HG02943 (cell line): ENCODE measurements around the gene NCKAP5.
"Not testable (repeated sequence)": the region's sequence is repeated elsewhere in the genome, so short reads cannot be mapped to it uniquely, and the experiment has no call there.

ENCODE experiments used
- ATAC-seq: cut with Tn5 transposase; IDR thresholded peaks from one replicate; pipeline ENCODE4 v1.9.1; 2021; ENCODE audit warnings: mild to moderate bottlenecking, low read depth, moderate library complexity; ENCODE audit not compliant: unreplicated experiment

The NCKAP5 gene

GRCh38 chr2:133475610-133476009, 92.7 kb downstream of the NCKAP5 start:
- no peak for ATAC-seq

- not testable (repeated sequence) for ATAC-seq
Observed at GRCh38 chr2:133470446-133470845, 97.8 kb downstream of the NCKAP5 start.

GRCh38 chr2:133462811-133463210, 105.5 kb downstream of the NCKAP5 start:
- ATAC-seq, result no peak

- no peak for ATAC-seq
Observed at GRCh38 chr2:133461484-133461883, 106.8 kb downstream of the NCKAP5 start.

- ATAC-seq, result no peak
Observed at GRCh38 chr2:133459590-133459989, 108.7 kb downstream of the NCKAP5 start.

- ATAC-seq, result no peak
Observed at GRCh38 chr2:133458280-133458679, 110.0 kb downstream of the NCKAP5 start.

- no peak for ATAC-seq
Observed at GRCh38 chr2:133457861-133458260, 110.4 kb downstream of the NCKAP5 start.

- ATAC-seq, result no peak
Observed at GRCh38 chr2:133456971-133457370, 111.3 kb downstream of the NCKAP5 start.

GRCh38 chr2:133456156-133456555, 112.1 kb downstream of the NCKAP5 start:
- no peak for ATAC-seq

GRCh38 chr2:133453032-133453431, 115.2 kb downstream of the NCKAP5 start:
- ATAC-seq, result no peak

- no peak for ATAC-seq
Observed at GRCh38 chr2:133452583-133452982, 115.7 kb downstream of the NCKAP5 start.

GRCh38 chr2:133452146-133452545, 116.1 kb downstream of the NCKAP5 start:
- ATAC-seq, result no peak

GRCh38 chr2:133448195-133448594, 120.1 kb downstream of the NCKAP5 start:
- ATAC-seq, result no peak

GRCh38 chr2:133447303-133447702, 121.0 kb downstream of the NCKAP5 start:
- no peak for ATAC-seq

GRCh38 chr2:133444465-133444864, 123.8 kb downstream of the NCKAP5 start:
- ATAC-seq, result no peak

GRCh38 chr2:133442393-133442792, 125.9 kb downstream of the NCKAP5 start:
- no peak for ATAC-seq

GRCh38 chr2:133439565-133439920, 128.7 kb downstream of the NCKAP5 start:
- no peak for ATAC-seq

GRCh38 chr2:133438848-133439564, 129.3 kb downstream of the NCKAP5 start:
- no peak for ATAC-seq

- ATAC-seq, result no peak
Observed at GRCh38 chr2:133438026-133438425, 130.2 kb downstream of the NCKAP5 start.

GRCh38 chr2:133437492-133437891, 130.8 kb downstream of the NCKAP5 start:
- no peak for ATAC-seq

GRCh38 chr2:133434959-133435668, 133.1 kb downstream of the NCKAP5 start:
- ATAC-seq, result no peak
